SHP77 treated with DMSO at 0.1 percent for 48 hours (cell line): Measurements from ENCODE around the gene NCSTN.
A peak's percentile ranks its signal among the peaks of the same experiment; 100 is the strongest.
"Not testable (repeated sequence)": the region's sequence is repeated elsewhere in the genome, so short reads cannot be mapped to it uniquely, and the experiment has no call there.

Experiments used
- DNase-seq: peaks from one replicate; lab custom pipeline; 2025; lab: John Stamatoyannopoulos, UW

Gene NCSTN

GRCh38 chr1:160371346-160371631 is 28.1 kb downstream of the NCSTN start:
- DNase-seq = no peak

GRCh38 chr1:160371756-160372155 is 28.6 kb downstream of the NCSTN start:
- no peak for DNase-seq

- DNase-seq = no peak
Observed at GRCh38 chr1:160373696-160374095, 30.5 kb downstream of the NCSTN start.

GRCh38 chr1:160374306-160375110 is 31.3 kb downstream of the NCSTN start:
- DNase-seq = no peak

- DNase-seq = no peak
Observed at GRCh38 chr1:160375788-160376524, 32.8 kb downstream of the NCSTN start.

GRCh38 chr1:160376525-160377131 is 33.4 kb downstream of the NCSTN start:
- peak; percentile 34 for DNase-seq

GRCh38 chr1:160377585-160378206 is 34.5 kb downstream of the NCSTN start:
- DNase-seq = no peak

- not testable (repeated sequence) for DNase-seq
Observed at GRCh38 chr1:160384812-160385211, 41.6 kb downstream of the NCSTN start.

GRCh38 chr1:160388406-160388805 is 45.2 kb downstream of the NCSTN start:
- not testable (repeated sequence) for DNase-seq

- no peak for DNase-seq
Observed at GRCh38 chr1:160394673-160395072, 51.5 kb downstream of the NCSTN start.

- DNase-seq = no peak
Observed at GRCh38 chr1:160397651-160398050, 54.5 kb downstream of the NCSTN start.

- no peak for DNase-seq
Observed at GRCh38 chr1:160398823-160399222, 55.6 kb downstream of the NCSTN start.

- DNase-seq = no peak
Observed at GRCh38 chr1:160399544-160400222, 56.5 kb downstream of the NCSTN start.

GRCh38 chr1:160400223-160400645 is 57.1 kb downstream of the NCSTN start, which contains the start of gene VANGL2:
Gene VANGL2 (plus strand): TSS chr1:160400564. CDS start chr1:160415838, 15,274 bp downstream.
- no peak for DNase-seq

GRCh38 chr1:160400646-160401486 is 57.7 kb downstream of the NCSTN start:
- DNase-seq = no peak

GRCh38 chr1:160401487-160401805 is 58.3 kb downstream of the NCSTN start:
- no peak for DNase-seq

- no peak for DNase-seq
Observed at GRCh38 chr1:160402001-160402795, 59.0 kb downstream of the NCSTN start.

GRCh38 chr1:160403244-160403643 is 60.1 kb downstream of the NCSTN start:
- no peak for DNase-seq

- DNase-seq = no peak
Observed at GRCh38 chr1:160404094-160404493, 60.9 kb downstream of the NCSTN start.

- no peak for DNase-seq
Observed at GRCh38 chr1:160405331-160405877, 62.2 kb downstream of the NCSTN start.
